ENCODE data around the gene RNU1-2. TPM values are rescaled to one million over a fixed set of nuclear protein-coding genes. Genes with fewer than 3 reads are reported as not detected.

Gene RNU1-2
- total and polyA plus RNA-seq, 8 donors, result under 0.01 to 9,966 (median under 0.01) TPM; not detected in 3

GRCh38 chr1:16924216-16924918 is 28.6 kb downstream of the RNU1-2 start:
- Histone ChIP-seq H3K4me1 (peaks cover 6 to 24% (median 17%) of the 10 kb centered on the region in 4 donors), H3K4me3 (no peak overlapping the region), H3K36me3 (peaks cover 0 to 9% (median 0%) of the 10 kb centered on the region in 4 donors), H3K9me3 (no peaks in the 10 kb centered on the region), H3K27me3 (peaks cover 0 to 18% (median 7%) of the 10 kb centered on the region in 3 donors), H3K27ac (no peak overlapping the region)
- TF ChIP-seq POLR2A (IDR thresholded peaks at IDR 0.05) (no peak), POLR2AphosphoS5 (IDR thresholded peaks at IDR 0.05) (no peak), CTCF (IDR thresholded peaks at IDR 0.05) (no peak), EP300 (IDR thresholded peaks at IDR 0.05) (no peak)
- intact Hi-C loops (cut with DNase I; ENCODE audit: low total_unique reads), result no loop called here
- 86 to 90% (median 87%) methylated on average over 23 of the region's 23 CpGs for WGBS, 5 donors
- peak in 1 of 2 donors; percentile 25 for DNase-seq

- no peak for TF ChIP-seq POLR2AphosphoS5 (IDR thresholded peaks at IDR 0.05)
- no peak for TF ChIP-seq EP300 (IDR thresholded peaks at IDR 0.05)
- TF ChIP-seq POLR2A (IDR thresholded peaks at IDR 0.05), result no peak
- no peak for TF ChIP-seq CTCF (IDR thresholded peaks at IDR 0.05)
- WGBS, 5 donors, result 90 to 93% (median 91%) methylated on average over 13 of the region's 13 CpGs
- no peak overlapping the region for H3K27ac ChIP-seq
Observed at GRCh38 chr1:16924919-16925477, 29.2 kb downstream of the RNU1-2 start.

GRCh38 chr1:16925635-16926490 is 30.1 kb downstream of the RNU1-2 start:
- no peak overlapping the region for H3K27ac ChIP-seq
- TF ChIP-seq POLR2AphosphoS5 (IDR thresholded peaks at IDR 0.05) (no peak), POLR2A (IDR thresholded peaks at IDR 0.05) (no peak), EP300 (IDR thresholded peaks at IDR 0.05) (no peak), CTCF (IDR thresholded peaks at IDR 0.05) (no peak)
- H3K4me1 ChIP-seq, result peaks cover 6 to 24% (median 17%) of the 10 kb centered on the region in 4 donors
- peaks cover 0 to 18% (median 7%) of the 10 kb centered on the region in 3 donors for H3K27me3 ChIP-seq
- 73 to 83% (median 78%) methylated on average over 13 of the region's 13 CpGs for WGBS, 5 donors
- no peak overlapping the region for H3K4me3 ChIP-seq
- intact Hi-C loops (cut with DNase I; ENCODE audit: low total_unique reads), result no loop called here
- DNase-seq, result peak in 1 of 2 donors; percentile 59
- peaks cover 0 to 22% (median 9%) of the 10 kb centered on the region in 4 donors for H3K36me3 ChIP-seq
- no peaks in the 10 kb centered on the region for H3K9me3 ChIP-seq

More at GRCh38 chr1:16924919-16925477, 29.2 kb downstream of the RNU1-2 start:
- DNase-seq, result no peak
- Histone ChIP-seq H3K27me3 (peaks cover 0 to 18% (median 7%) of the 10 kb centered on the region in 3 donors), H3K4me1 (peaks cover 6 to 24% (median 17%) of the 10 kb centered on the region in 4 donors), H3K9me3 (no peaks in the 10 kb centered on the region), H3K4me3 (no peak overlapping the region), H3K36me3 (peaks cover 0 to 13% (median under 1%) of the 10 kb centered on the region in 4 donors)
- intact Hi-C loops (cut with DNase I; ENCODE audit: low total_unique reads), result no loop called here

- 62 to 70% (median 66%) methylated on average over 10 of the region's 10 CpGs for WGBS, 5 donors
- DNase-seq, result peak in 1 of 2 donors; percentile 87
- peaks cover 0 to 29% (median 16%) of the 10 kb centered on the region in 4 donors for H3K36me3 ChIP-seq
- intact Hi-C loops (cut with DNase I; ENCODE audit: low total_unique reads), result no loop called here
- H3K27me3 ChIP-seq, result peaks cover 0 to 17% (median 6%) of the 10 kb centered on the region in 3 donors
- H3K9me3 ChIP-seq, result no peaks in the 10 kb centered on the region
- no peak overlapping the region for H3K4me3 ChIP-seq
- peaks cover 6 to 18% (median 11%) of the 10 kb centered on the region in 4 donors for H3K4me1 ChIP-seq
- TF ChIP-seq EP300 (IDR thresholded peaks at IDR 0.05) (no peak), POLR2A (IDR thresholded peaks at IDR 0.05) (no peak), POLR2AphosphoS5 (IDR thresholded peaks at IDR 0.05) (no peak), CTCF (IDR thresholded peaks at IDR 0.05) (no peak)
- no peak overlapping the region for H3K27ac ChIP-seq
Observed at GRCh38 chr1:16926491-16927073, 30.8 kb downstream of the RNU1-2 start.
